ENCODE data around the gene ECM2.

ECM2 gene

GRCh38 chr9:92527832-92528521 is 7.8 kb downstream of the ECM2 start:
- no peaks in the 10 kb centered on the region for H3K79me2 ChIP-seq (ENCODE audit: insufficient read depth, low read length)
- H3K27me3 ChIP-seq (ENCODE audit: low read length), result no peaks in the 10 kb centered on the region
- H3K27ac ChIP-seq (ENCODE audit: low read depth, low read length), result no peak overlapping the region
- no peak overlapping the region for H3K9ac ChIP-seq (ENCODE audit: low read length)
- no peaks in the 10 kb centered on the region for H3F3A ChIP-seq (ENCODE audit: insufficient read depth)
- TF ChIP-seq EZH2phosphoT487 (conservative IDR thresholded peaks at IDR 0.05; ENCODE audit: low read length) (no peak), CTCF (IDR thresholded peaks at IDR 0.05; ENCODE audit: insufficient read depth, low read length, poor library complexity, severe bottlenecking) (no peak)
- no peak overlapping the region for H3K4me2 ChIP-seq (ENCODE audit: low read depth, low read length, poor library complexity, severe bottlenecking)
- no peaks in the 10 kb centered on the region for H3K36me3 ChIP-seq (ENCODE audit: low read length)
- H3K4me3 ChIP-seq (ENCODE audit: insufficient read depth, low read length, poor library complexity, severe bottlenecking), result no peak overlapping the region
- no peaks in the 10 kb centered on the region for H3K9me2 ChIP-seq (replicated peaks; ENCODE audit: insufficient read depth, low read length)
- no peak overlapping the region for H2AFZ ChIP-seq (ENCODE audit: low read depth, low read length, severe bottlenecking)
- H3K9me3 ChIP-seq (ENCODE audit: insufficient read depth, low read length), result no peaks in the 10 kb centered on the region
- H4K20me1 ChIP-seq (ENCODE audit: low read depth, low read length), result no peaks in the 10 kb centered on the region

- no peaks in the 10 kb centered on the region for H3K27me3 ChIP-seq (ENCODE audit: low read length)
- no peak overlapping the region for H3K4me2 ChIP-seq (ENCODE audit: low read depth, low read length, poor library complexity, severe bottlenecking)
- H4K20me1 ChIP-seq (ENCODE audit: low read depth, low read length), result no peaks in the 10 kb centered on the region
- H3K79me2 ChIP-seq (ENCODE audit: insufficient read depth, low read length), result no peaks in the 10 kb centered on the region
- H2AFZ ChIP-seq (ENCODE audit: low read depth, low read length, severe bottlenecking), result no peak overlapping the region
- no peak overlapping the region for H3K4me3 ChIP-seq (ENCODE audit: insufficient read depth, low read length, poor library complexity, severe bottlenecking)
- H3K9me3 ChIP-seq (ENCODE audit: insufficient read depth, low read length), result no peaks in the 10 kb centered on the region
- H3K27ac ChIP-seq (ENCODE audit: low read depth, low read length), result no peak overlapping the region
- TF ChIP-seq EZH2phosphoT487 (conservative IDR thresholded peaks at IDR 0.05; ENCODE audit: low read length) (no peak), CTCF (IDR thresholded peaks at IDR 0.05; ENCODE audit: insufficient read depth, low read length, poor library complexity, severe bottlenecking) (no peak)
- no peaks in the 10 kb centered on the region for H3F3A ChIP-seq (ENCODE audit: insufficient read depth)
- no peak overlapping the region for H3K9ac ChIP-seq (ENCODE audit: low read length)
- H3K36me3 ChIP-seq (ENCODE audit: low read length), result no peaks in the 10 kb centered on the region
- no peaks in the 10 kb centered on the region for H3K9me2 ChIP-seq (replicated peaks; ENCODE audit: insufficient read depth, low read length)
Observed at GRCh38 chr9:92527291-92527828, 8.4 kb downstream of the ECM2 start.

- H3K9me3 ChIP-seq (ENCODE audit: insufficient read depth, low read length), result no peaks in the 10 kb centered on the region
- no peaks in the 10 kb centered on the region for H4K20me1 ChIP-seq (ENCODE audit: low read depth, low read length)
- no peaks in the 10 kb centered on the region for H3K79me2 ChIP-seq (ENCODE audit: insufficient read depth, low read length)
- H3K27me3 ChIP-seq (ENCODE audit: low read length), result no peaks in the 10 kb centered on the region
- no peak overlapping the region for H3K9ac ChIP-seq (ENCODE audit: low read length)
- H3K27ac ChIP-seq (ENCODE audit: low read depth, low read length), result no peak overlapping the region
- H3K4me2 ChIP-seq (ENCODE audit: low read depth, low read length, poor library complexity, severe bottlenecking), result no peak overlapping the region
- H2AFZ ChIP-seq (ENCODE audit: low read depth, low read length, severe bottlenecking), result no peak overlapping the region
- no peaks in the 10 kb centered on the region for H3F3A ChIP-seq (ENCODE audit: insufficient read depth)
- no peaks in the 10 kb centered on the region for H3K9me2 ChIP-seq (replicated peaks; ENCODE audit: insufficient read depth, low read length)
- H3K4me3 ChIP-seq (ENCODE audit: insufficient read depth, low read length, poor library complexity, severe bottlenecking), result no peak overlapping the region
- H3K36me3 ChIP-seq (ENCODE audit: low read length), result no peaks in the 10 kb centered on the region
- TF ChIP-seq CTCF (IDR thresholded peaks at IDR 0.05; ENCODE audit: insufficient read depth, low read length, poor library complexity, severe bottlenecking) (no peak), EZH2phosphoT487 (conservative IDR thresholded peaks at IDR 0.05; ENCODE audit: low read length) (no peak)
Observed at GRCh38 chr9:92525306-92525705, 10.5 kb downstream of the ECM2 start.

Measured in SU-DHL-6 (cell line).